SK-N-SH treated with all-trans-retinoic acid at 6 μM for 48 hours (cell line): ENCODE measurements around the gene OR10P1.

Experiments used
- ATAC-seq: fragments of 200-7000 bp; cut with Tn5 transposase; 3 replicates; pipeline ENCODE4 v1.9.1; 2020; ENCODE audit warnings: mild to moderate bottlenecking, moderate library complexity
- ARNTL ChIP-seq: fragments of 450-650 bp; formaldehyde crosslinking; IDR thresholded peaks from 2 replicates; pipeline ENCODE4 v1.5.0; 2020; ENCODE audit warnings: low read depth, mild to moderate bottlenecking, moderate library complexity, borderline replicate concordance
- BACH2 ChIP-seq: fragments of 250-450 bp; sonication (Bioruptor Pico); IDR thresholded peaks from 2 replicates; pipeline ENCODE4 v1.9.0; 2021; ENCODE audit warnings: mild to moderate bottlenecking, borderline replicate concordance
- CREB5 ChIP-seq: fragments of 250-450 bp; sonication (Bioruptor Pico); IDR thresholded peaks from 2 replicates; pipeline ENCODE4 v1.5.1; 2020; ENCODE audit warnings: low read depth, mild to moderate bottlenecking, moderate library complexity
- CSRNP3 ChIP-seq: fragments of 250-450 bp; sonication (Bioruptor Pico); IDR thresholded peaks from 2 replicates; pipeline ENCODE4 v1.5.1; 2021; ENCODE audit warnings: mild to moderate bottlenecking, moderate library complexity
- ESRRG ChIP-seq: fragments of 250-450 bp; sonication (Bioruptor Pico); IDR thresholded peaks from 2 replicates; pipeline ENCODE4 v1.6.1; 2021; ENCODE audit warnings: mild to moderate bottlenecking
- GLIS3 ChIP-seq: fragments of 250-450 bp; sonication (Bioruptor Pico); IDR thresholded peaks from 2 replicates; pipeline ENCODE4 v1.5.0; 2020; ENCODE audit warnings: mild to moderate bottlenecking, moderate library complexity
- ISL1 ChIP-seq: fragments of 250-450 bp; sonication (Bioruptor Pico); IDR thresholded peaks from 2 replicates; pipeline ENCODE4 v2.1.2; 2022; ENCODE audit warnings: mild to moderate bottlenecking, moderate library complexity
- OSR1 ChIP-seq: fragments of 250-450 bp; sonication (Bioruptor Pico); IDR thresholded peaks from 2 replicates; pipeline ENCODE4 v1.8.0; 2022; ENCODE audit warnings: moderate library complexity, mild to moderate bottlenecking, inconsistent platforms
- PATZ1 ChIP-seq: fragments of 250-450 bp; sonication (Bioruptor Pico); IDR thresholded peaks from 2 replicates; pipeline ENCODE4 v1.8.0; 2020; ENCODE audit warnings: mild to moderate bottlenecking, moderate library complexity, borderline replicate concordance
- POU6F1 ChIP-seq: fragments of 250-450 bp; sonication (Bioruptor Pico); IDR thresholded peaks from 2 replicates; pipeline ENCODE4 v1.8.0; 2021; ENCODE audit warnings: low read depth, mild to moderate bottlenecking, moderate library complexity, borderline replicate concordance
- PPARA ChIP-seq: fragments of 250-450 bp; sonication (Bioruptor Pico); IDR thresholded peaks from 2 replicates; pipeline ENCODE4 v1.5.0; 2020; ENCODE audit warnings: mild to moderate bottlenecking, borderline replicate concordance
- TCF4 ChIP-seq: fragments of 250-450 bp; sonication (Bioruptor Pico); IDR thresholded peaks from 2 replicates; pipeline ENCODE4 v1.8.0; 2021; ENCODE audit warnings: mild to moderate bottlenecking, moderate library complexity, borderline replicate concordance
- TOX ChIP-seq: fragments of 250-450 bp; sonication (Bioruptor Pico); IDR thresholded peaks from 2 replicates; pipeline ENCODE4 v1.8.0; 2021; ENCODE audit warnings: mild to moderate bottlenecking, moderate library complexity, borderline replicate concordance
- TSHZ2 ChIP-seq: fragments of 250-450 bp; sonication (Bioruptor Pico); IDR thresholded peaks from 2 replicates; pipeline ENCODE4 v1.5.0; 2020; ENCODE audit warnings: mild to moderate bottlenecking, moderate library complexity
- ZC3H10 ChIP-seq: fragments of 250-450 bp; sonication (Bioruptor Pico); IDR thresholded peaks from 2 replicates; pipeline ENCODE4 v1.5.1; 2021; ENCODE audit warnings: mild to moderate bottlenecking, moderate library complexity
- ZFP3 ChIP-seq: fragments of 250-450 bp; sonication (Bioruptor Pico); IDR thresholded peaks from 2 replicates; pipeline ENCODE4 v1.5.0; 2020; ENCODE audit warnings: mild to moderate bottlenecking, moderate library complexity
- ZFP30 ChIP-seq: fragments of 450-650 bp; formaldehyde crosslinking; IDR thresholded peaks from 2 replicates; pipeline ENCODE4 v1.5.0; 2022; ENCODE audit warnings: mild to moderate bottlenecking, moderate library complexity
- ZNF70 ChIP-seq: fragments of 450-650 bp; formaldehyde crosslinking; IDR thresholded peaks from 2 replicates; pipeline ENCODE4 v1.5.0; 2020; ENCODE audit warnings: mild to moderate bottlenecking, moderate library complexity
- ZNF8 ChIP-seq: fragments of 450-650 bp; formaldehyde crosslinking; IDR thresholded peaks from 2 replicates; pipeline ENCODE4 v1.5.0; 2020; ENCODE audit warnings: mild to moderate bottlenecking, moderate library complexity

OR10P1 gene

GRCh38 chr12:55683676-55684075, 47.0 kb downstream of the OR10P1 start:
- ATAC-seq, result no peak
- TF ChIP-seq TOX (CRISPR knock-in tag) (no peak), CSRNP3 (CRISPR knock-in tag) (no peak), TSHZ2 (no peak), POU6F1 (CRISPR knock-in tag) (no peak), ZNF70 (no peak), CREB5 (no peak), ZFP30 (CRISPR knock-in tag) (no peak), OSR1 (no peak)

- no peak for TF ChIP-seq ZNF70
- no peak for TF ChIP-seq TOX (CRISPR knock-in tag)
- TF ChIP-seq ZC3H10, result no peak
- no peak for TF ChIP-seq PPARA
- no peak for TF ChIP-seq ZNF8 (CRISPR knock-in tag)
- no peak for TF ChIP-seq ARNTL
- TF ChIP-seq BACH2 (CRISPR knock-in tag), result no peak
- TF ChIP-seq ZFP3 (CRISPR knock-in tag), result no peak
- no peak for ATAC-seq
Observed at GRCh38 chr12:55684761-55685370, 48.2 kb downstream of the OR10P1 start.

- no peak for ATAC-seq
- TF ChIP-seq PPARA (no peak), POU6F1 (CRISPR knock-in tag) (no peak), TSHZ2 (no peak), ZFP3 (CRISPR knock-in tag) (no peak), CREB5 (no peak), ZC3H10 (no peak), TOX (CRISPR knock-in tag) (no peak), ARNTL (no peak), GLIS3 (CRISPR knock-in tag) (no peak), TCF4 (CRISPR knock-in tag) (no peak), ESRRG (CRISPR knock-in tag) (no peak), ZNF8 (CRISPR knock-in tag) (no peak), ISL1 (no peak), PATZ1 (CRISPR knock-in tag) (no peak), BACH2 (CRISPR knock-in tag) (no peak), ZNF70 (no peak)
Observed at GRCh38 chr12:55685671-55686070, 49.0 kb downstream of the OR10P1 start.
